NK-92 treated with Interleukin-12 subunit alpha and Interleukin-12 subunit beta, amount 100 ng/mL, for 24 hours (cell line): ENCODE results near the gene HIPK2.

Experiments
- DNase-seq: peaks from one replicate; lab custom pipeline; 2025; lab: John Stamatoyannopoulos, UW

HIPK2 gene

DNA sequence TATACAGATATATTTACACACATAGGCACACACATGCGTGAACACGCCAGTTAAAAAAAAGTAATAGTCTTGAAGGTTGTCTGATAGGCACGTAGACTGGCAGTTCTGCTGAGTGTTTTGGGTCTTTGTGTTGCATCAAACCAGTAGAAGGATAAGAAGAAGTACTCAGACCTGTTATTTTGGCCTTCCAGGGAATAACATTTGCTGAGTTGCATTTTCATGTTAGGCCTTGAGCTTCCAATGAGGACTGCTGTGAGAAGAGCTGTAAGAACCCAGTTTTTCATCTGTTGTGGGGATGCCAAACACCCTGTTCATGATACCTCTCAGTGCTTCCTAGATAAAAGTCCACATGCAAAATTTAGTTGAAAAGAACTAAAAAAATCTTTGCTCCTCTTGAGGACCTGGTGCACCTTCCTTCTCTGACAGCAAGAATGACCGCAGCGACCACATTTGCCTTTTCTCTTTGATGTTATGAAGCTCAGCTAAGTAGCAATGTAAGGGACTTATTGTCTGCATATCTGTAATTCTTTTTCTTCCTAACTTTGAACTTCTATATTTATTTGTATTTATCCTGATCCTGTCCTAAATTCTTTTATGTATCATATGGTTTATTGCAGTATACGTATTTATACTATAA is 27.2 kb downstream of the HIPK2 start:
- DNase-seq: no peak

- no peak for DNase-seq
These were observed 28.3 kb downstream of the HIPK2 start for GRCh38 chr7:139749545-139749944.

DNA sequence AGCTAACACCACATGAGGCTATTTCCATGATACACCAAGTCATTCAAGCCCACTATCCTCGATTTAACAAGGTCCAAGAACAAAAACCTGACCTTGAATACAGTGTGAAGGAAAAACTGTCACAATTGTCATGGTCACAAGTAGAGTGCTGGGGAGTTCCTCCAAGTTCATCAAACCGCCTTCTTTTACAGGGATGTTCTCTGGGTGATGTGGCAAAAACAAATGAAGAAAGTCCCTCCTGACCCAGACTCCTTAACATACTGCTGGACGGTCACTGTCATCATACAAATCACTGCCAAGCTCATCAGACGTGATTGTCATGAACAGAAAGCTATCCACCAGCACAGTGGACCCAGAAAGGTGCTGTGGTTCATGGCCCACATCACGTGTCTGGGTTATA is 28.9 kb downstream of the HIPK2 start:
- no peak for DNase-seq

GRCh38 chr7:139748373-139748765 is 29.4 kb downstream of the HIPK2 start:
- no peak for DNase-seq

DNA sequence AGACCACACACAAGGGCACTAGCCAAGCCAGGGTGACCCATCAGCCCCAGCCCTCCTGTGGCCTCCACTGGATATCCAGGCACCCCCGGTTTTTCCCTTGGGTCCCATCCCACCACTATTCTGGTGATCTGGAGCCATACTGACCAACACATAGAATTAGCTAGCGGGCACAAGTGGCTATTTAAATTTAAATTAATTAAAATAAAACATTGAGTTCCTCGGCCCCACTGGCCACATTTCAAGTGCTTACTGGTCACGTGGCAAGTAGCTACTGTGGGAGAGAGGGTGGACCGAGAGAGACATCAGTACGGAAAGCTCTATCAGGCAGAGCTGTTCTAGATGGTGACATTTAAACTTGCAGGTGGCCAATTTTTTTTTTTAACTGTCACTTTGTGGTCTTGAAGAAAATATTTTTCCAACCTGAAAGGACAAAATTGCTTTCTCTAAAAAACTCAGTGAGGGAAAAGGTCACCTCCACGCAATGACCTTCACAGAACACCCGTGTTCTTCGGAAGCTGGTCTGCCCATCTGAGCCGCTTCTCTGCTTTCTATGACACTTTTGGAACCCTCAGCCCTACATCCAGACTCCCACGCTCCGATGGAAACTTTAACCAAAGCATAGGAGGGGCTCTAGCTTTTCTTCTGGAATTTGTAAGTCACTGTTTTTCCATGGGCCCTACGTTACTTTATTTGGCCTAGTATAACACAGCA is 30.0 kb downstream of the HIPK2 start:
- no peak for DNase-seq

- no peak for DNase-seq
These were observed 31.1 kb downstream of the HIPK2 start for GRCh38 chr7:139746652-139747051.

GRCh38 chr7:139745678-139746143 is 32.1 kb downstream of the HIPK2 start:
- no peak for DNase-seq

GRCh38 chr7:139744768-139745677 is 32.8 kb downstream of the HIPK2 start:
- no peak for DNase-seq

GRCh38 chr7:139743967-139744767 is 33.6 kb downstream of the HIPK2 start:
- no peak for DNase-seq

DNA sequence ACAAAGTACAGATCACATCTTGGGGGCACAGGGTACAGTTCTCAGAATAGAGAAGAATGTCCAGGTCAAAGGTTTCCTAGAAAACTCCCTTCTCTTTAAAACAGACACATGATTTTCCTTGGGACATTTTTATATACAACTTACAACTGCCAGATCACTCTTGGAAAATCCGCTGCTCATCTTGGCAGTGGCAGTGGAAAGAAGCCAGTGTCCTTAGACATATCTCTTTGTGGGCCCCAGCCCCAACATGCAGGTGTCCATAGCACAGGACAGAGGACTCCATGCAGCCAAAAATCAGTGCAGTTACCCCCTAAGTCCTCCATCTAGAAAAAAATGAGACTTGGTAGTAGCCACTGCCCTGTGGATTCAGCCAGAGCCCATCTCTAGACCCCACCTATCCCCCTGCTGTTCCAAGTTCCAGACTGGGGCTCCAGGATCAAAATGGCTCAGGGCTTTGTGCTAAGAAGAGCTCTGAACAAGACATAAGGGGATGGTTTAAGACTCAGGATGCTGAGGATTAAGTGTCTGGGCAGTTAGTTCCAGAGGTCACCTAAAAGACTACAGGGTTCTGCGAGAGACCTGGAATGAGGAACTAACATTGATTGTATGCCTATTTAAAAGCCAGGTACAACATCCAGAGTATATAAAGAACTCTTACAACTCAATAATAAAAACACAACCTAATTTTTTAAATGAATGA is 34.4 kb downstream of the HIPK2 start:
- no peak for DNase-seq

DNA sequence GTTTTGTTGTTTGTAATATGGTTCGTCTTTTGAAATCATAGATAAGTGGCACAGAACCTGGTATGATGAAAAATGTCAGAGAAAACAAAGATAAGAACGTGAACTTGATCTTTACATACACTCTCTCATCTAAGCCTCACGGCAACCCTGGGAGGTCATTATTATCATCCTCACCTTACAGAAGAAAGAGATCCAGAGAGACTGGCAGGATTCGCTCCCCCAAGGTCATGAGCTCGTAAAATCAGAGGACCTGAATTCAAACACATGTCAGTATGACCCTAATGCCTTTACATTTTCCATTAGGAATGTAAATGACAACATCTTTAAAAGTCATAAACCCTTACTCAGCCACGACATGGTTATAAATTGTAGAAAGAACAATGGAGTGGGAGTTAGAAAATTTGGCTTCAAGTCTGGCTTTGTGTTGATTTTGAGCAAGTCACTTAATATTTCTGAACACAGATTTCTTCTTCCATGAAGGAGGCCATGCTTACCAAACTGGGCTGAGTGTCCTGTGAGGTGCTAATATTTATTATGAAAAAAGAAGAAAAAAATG is 35.9 kb downstream of the HIPK2 start:
- DNase-seq: no peak

GRCh38 chr7:139741239-139741638 is 36.6 kb downstream of the HIPK2 start:
- no peak for DNase-seq

DNA sequence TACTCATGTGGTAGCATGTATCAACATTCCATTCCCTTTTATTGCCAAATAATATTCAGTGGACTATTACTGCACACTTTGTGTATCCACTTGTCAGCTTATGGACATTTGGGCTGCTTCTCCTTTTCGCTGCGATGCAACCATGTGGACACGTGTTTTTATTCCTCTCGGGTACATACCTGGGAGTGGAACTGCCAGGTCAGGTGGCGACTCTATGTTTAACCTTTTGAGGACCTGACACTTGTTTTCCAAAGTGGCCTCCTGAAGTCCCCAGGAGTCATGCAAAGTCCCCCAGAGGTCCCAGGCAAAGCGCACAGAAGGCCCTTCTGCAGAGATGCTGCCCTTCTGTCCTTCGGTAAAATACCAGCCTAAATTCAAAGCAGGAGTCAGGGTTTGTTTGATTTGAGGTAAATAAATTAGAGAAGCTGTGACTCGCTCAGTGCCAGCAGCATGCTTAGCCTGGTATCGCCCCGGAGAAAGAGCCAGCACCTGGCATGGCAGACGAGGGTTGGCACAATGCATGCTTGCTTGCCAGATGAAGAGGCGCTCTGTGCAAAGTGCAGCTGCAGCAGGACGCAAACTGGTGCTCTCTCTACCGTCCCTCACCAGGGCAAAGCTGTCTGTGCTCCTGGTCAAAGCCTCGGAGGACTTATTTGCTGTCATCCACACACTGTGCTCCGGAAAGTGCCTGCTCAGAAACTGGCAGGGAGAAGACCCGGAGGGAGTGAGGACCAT is 37.8 kb downstream of the HIPK2 start:
- DNase-seq: no peak

DNA sequence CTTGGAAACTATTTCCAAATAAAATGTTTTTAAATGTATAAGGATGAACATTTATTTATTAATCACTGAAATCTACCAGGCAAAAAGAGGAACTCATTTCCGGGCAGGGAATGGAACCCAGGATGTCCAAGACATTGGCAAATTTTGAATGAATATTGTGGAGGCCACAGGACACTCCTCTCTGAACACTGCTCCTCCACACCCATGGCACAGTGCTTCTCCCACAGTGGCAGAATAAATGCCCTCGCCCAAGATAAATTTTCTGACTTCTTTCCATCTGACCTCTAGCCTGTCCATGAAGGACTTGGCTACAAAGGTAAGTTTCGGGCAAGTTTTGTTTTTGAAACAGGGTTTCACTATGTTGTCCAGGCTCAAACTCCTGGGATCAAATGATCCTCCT is 39.0 kb downstream of the HIPK2 start:
- no peak for DNase-seq

GRCh38 chr7:139738101-139738489 is 39.7 kb downstream of the HIPK2 start:
- no peak for DNase-seq

- no peak for DNase-seq
These were observed 40.3 kb downstream of the HIPK2 start for GRCh38 chr7:139737221-139738100.

DNA sequence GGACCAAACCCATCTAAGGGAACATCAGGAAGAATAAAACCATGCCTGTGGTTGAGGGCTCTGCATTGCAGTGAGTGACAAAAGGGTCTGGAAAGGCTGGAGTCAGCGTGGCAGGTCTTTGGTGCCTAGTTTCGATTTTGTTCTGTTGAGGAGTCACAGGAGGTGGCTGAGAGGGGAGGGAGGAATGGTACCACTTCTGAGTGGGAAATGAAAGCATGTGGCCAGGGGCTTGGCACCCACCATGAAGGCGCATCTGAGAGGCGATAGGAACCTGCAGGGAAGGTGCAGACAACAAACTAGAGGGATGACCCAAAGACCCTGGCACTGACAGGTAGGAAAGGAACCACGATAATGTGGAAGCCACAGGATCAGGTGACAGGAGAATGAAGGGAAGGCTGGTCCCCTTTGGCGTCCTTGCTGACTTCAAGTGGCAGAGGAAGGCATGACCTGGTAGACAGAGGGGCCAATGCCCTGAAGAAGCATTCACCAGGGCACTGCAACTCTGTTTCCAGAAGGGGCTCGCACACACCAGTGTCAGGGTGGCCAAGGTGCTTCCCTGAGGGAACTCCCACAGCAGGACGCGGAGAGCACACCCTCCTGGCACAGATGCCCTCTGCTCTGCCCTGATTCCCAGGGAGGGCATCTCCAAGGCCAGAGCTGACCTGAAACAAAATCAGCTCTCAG is 41.7 kb downstream of the HIPK2 start:
- no peak for DNase-seq

DNA sequence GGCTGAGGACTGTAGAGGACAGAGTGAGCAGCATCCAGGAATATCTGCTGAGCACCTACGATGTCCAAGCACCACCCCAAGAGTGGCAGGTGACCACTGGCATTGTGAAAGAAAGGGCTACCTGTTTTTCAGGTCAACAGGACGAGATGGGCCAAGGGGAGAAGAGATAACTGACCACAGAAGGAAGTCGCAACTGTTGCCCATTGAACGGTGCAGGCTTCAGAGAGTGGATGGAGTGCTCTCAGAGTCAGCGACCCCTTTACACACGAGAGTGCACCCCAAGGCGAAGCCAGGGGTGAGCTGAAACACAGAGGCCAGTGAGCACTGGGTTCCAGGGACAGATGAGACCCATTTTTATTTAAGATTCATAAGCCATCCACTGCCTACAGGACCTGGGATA is 42.3 kb downstream of the HIPK2 start:
- DNase-seq: no peak

- DNase-seq: no peak
These were observed 43.4 kb downstream of the HIPK2 start for GRCh38 chr7:139734395-139734794.
